Activated B cell treated with CpG ODN at 0.5 μM for 24 hours (primary cell): ENCODE measurements around the gene MATR3. TPM values are rescaled to one million over a fixed set of nuclear protein-coding genes. Genes with fewer than 3 reads are reported as not detected.

Experiments
- ATAC-seq: fragments of 200-7000 bp; cut with Tn5 transposase; one replicate; pipeline ENCODE4 v1.10.0; 2021; ENCODE audit warnings: low read depth, mild to moderate bottlenecking, moderate library complexity
- CTCF ChIA-PET: fragments of 350-600 bp; sonication (Branson Sonifier 250); formaldehyde crosslinking; loops from one replicate; lab custom pipeline; 2021; ENCODE audit warnings: antibody characterized with exemption; lab: Charles Lee
- POLR2A ChIA-PET: fragments of 350-600 bp; sonication (Branson Sonifier 250); formaldehyde crosslinking; loops from one replicate; lab custom pipeline; 2021; ENCODE audit warnings: antibody characterized with exemption; lab: Charles Lee
- DNase-seq: peaks from one replicate; pipeline ENCODE4 v3.0.0; 2022
- H3K27ac Mint-ChIP-seq: one replicate; pipeline ENCODE4 v1.8.0; 2020; ENCODE audit warnings: mixed read lengths
- H3K27me3 Mint-ChIP-seq: one replicate; pipeline ENCODE4 v1.8.0; 2021; ENCODE audit warnings: mixed read lengths
- H3K36me3 Mint-ChIP-seq: one replicate; pipeline ENCODE4 v1.8.0; 2021; ENCODE audit warnings: low read depth, mixed read lengths
- H3K4me1 Mint-ChIP-seq: one replicate; pipeline ENCODE4 v1.8.0; 2021; ENCODE audit warnings: mixed read lengths
- H3K4me3 Mint-ChIP-seq: one replicate; pipeline ENCODE4 v1.8.0; 2020; ENCODE audit warnings: mild to moderate bottlenecking, mixed read lengths
- H3K9me3 Mint-ChIP-seq: one replicate; pipeline ENCODE4 v1.8.0; 2020; ENCODE audit warnings: mixed read lengths
- CTCF ChIP-seq: fragments of 200-600 bp; IDR thresholded peaks from one replicate; pipeline ENCODE4 v1.8.0; 2022; ENCODE audit warnings: antibody characterized with exemption, mild to moderate bottlenecking
- intact Hi-C: fragments of 100-400 bp; cut with micrococcal nuclease; formaldehyde crosslinking; loops from one replicate; pipeline ENCODE4 v1.15.1; 2024
- total RNA-seq: library from RNA; stranded (reverse); gene quantifications from 2 replicates; pipeline ENCODE4 v1.2.3, GENCODE V29; 2022

Gene MATR3
- total RNA-seq, 1 donor from 2014 or later: 294 TPM

- no peaks in the 10 kb centered on the region for H3K27me3 Mint-ChIP-seq
- CTCF ChIA-PET: interaction anchor here (1.0 kb wide), 1 partner anchor 227 kb away, joined by 5 read pairs; no protein-coding TSS in a partner anchor
- peak; percentile 42 for ATAC-seq
- no peak overlapping the region for H3K4me3 Mint-ChIP-seq
- no peak for DNase-seq
- no peak overlapping the region for H3K27ac Mint-ChIP-seq
- H3K36me3 Mint-ChIP-seq: peaks cover 35% of the 10 kb centered on the region
- POLR2A ChIA-PET: interaction anchor here (1.0 to 1.3 kb wide), 3 partner anchors 13 to 116 kb away, joined by 3 to 5 read pairs (median 5); partner anchors contain the start of genes PAIP2 and SPATA24
- peaks cover 3% of the 10 kb centered on the region for H3K4me1 Mint-ChIP-seq
- intact Hi-C loops: loop anchor here (2.0 kb wide), 1 partner anchor 225 kb away; no protein-coding TSS in a partner anchor
- TF ChIP-seq CTCF: no peak
- no peaks in the 10 kb centered on the region for H3K9me3 Mint-ChIP-seq
Observed at GRCh38 chr5:139287890-139288635, 5.5 kb upstream of the MATR3 start.

GRCh38 chr5:139291051-139291450, 2.5 kb upstream of the MATR3 start:
- TF ChIP-seq CTCF: no peak
- Mint-ChIP-seq H3K4me1 (peaks cover 21% of the 10 kb centered on the region), H3K9me3 (no peaks in the 10 kb centered on the region), H3K27ac (no peak overlapping the region), H3K27me3 (no peaks in the 10 kb centered on the region), H3K4me3 (no peak overlapping the region), H3K36me3 (peaks cover 27% of the 10 kb centered on the region)
- no peak for ATAC-seq
- intact Hi-C loops: loop anchor here (5.0 to 10.0 kb wide), 3 partner anchors 456 to 936 kb away; partner anchors contain the start of genes CYSTM1 and KDM3B
- ChIA-PET CTCF (no interaction called here), POLR2A (interaction anchor here (0.6 to 0.9 kb wide), 2 partner anchors 51 to 292 kb away, joined by 4 to 6 read pairs; partner anchors contain the start of gene PAIP2)
- DNase-seq: no peak

GRCh38 chr5:139293202-139293506, 386 bp upstream of the MATR3 start:
- peaks cover 18% of the 10 kb centered on the region for H3K36me3 Mint-ChIP-seq
- ATAC-seq: no peak
- ChIA-PET POLR2A (interaction anchor here (0.6 to 3.8 kb wide), 23 partner anchors 10 to 1124 kb away, joined by 3 to 98 read pairs (median 6); partner anchors contain the start of genes DNAJC18, ETF1, FAM53C and HSPA9), CTCF (no interaction called here)
- H3K9me3 Mint-ChIP-seq: no peaks in the 10 kb centered on the region
- H3K4me3 Mint-ChIP-seq: peak overlapping the region; percentile 97
- DNase-seq: no peak
- peak overlapping the region; percentile 96 for H3K27ac Mint-ChIP-seq
- H3K4me1 Mint-ChIP-seq: peaks cover 42% of the 10 kb centered on the region
- no peaks in the 10 kb centered on the region for H3K27me3 Mint-ChIP-seq
- no peak for TF ChIP-seq CTCF
- intact Hi-C loops: loop anchor here (1.0 to 10.0 kb wide), 8 partner anchors 13 to 938 kb away; partner anchors contain the start of genes CYSTM1, ETF1, KDM3B and PAIP2

GRCh38 chr5:139294374-139295165, 1.0 kb downstream of the MATR3 start:
- DNase-seq (peak; percentile 57), ATAC-seq (peak; percentile 17)
- ChIA-PET CTCF (interaction anchor here (0.5 kb wide), 1 partner anchor 96 kb away, joined by 3 read pairs; no protein-coding TSS in a partner anchor), POLR2A (interaction anchor here (0.5 to 3.8 kb wide), 29 partner anchors 9 to 1263 kb away, joined by 3 to 98 read pairs (median 5); partner anchors contain the start of genes DNAJC18, ETF1, HSPA9 and MZB1)
- peak overlapping the region; percentile 96 for H3K27ac Mint-ChIP-seq
- intact Hi-C loops: loop anchor here (1.0 to 10.0 kb wide), 4 partner anchors 145 to 940 kb away; partner anchors contain the start of genes CYSTM1, DNAJC18 and KDM3B
- H3K4me1 Mint-ChIP-seq: peaks cover 56% of the 10 kb centered on the region
- H3K9me3 Mint-ChIP-seq: no peaks in the 10 kb centered on the region
- TF ChIP-seq CTCF: no peak
- peaks cover 22% of the 10 kb centered on the region for H3K36me3 Mint-ChIP-seq
- peak overlapping the region; percentile 97 for H3K4me3 Mint-ChIP-seq
- H3K27me3 Mint-ChIP-seq: no peaks in the 10 kb centered on the region
